Karpas-422 (cell line): Measurements from ENCODE around the gene METTL4. TPM values are rescaled to one million over a fixed set of nuclear protein-coding genes. Genes with fewer than 3 reads are reported as not detected.

ENCODE experiments used
- DNase-seq: peaks from one replicate; pipeline ENCODE4 v3.0.0-alpha.2; 2015
- H2AFZ ChIP-seq: fragments of 200-600 bp; sonication (generic); 2 replicates; pipeline ENCODE4 v1.6.1; 2014; ENCODE audit warnings: antibody characterized with exemption, low read length, mixed read lengths
- H3K27ac ChIP-seq: fragments of 200-600 bp; sonication (generic); 2 replicates; pipeline ENCODE4 v1.5.1; 2014; ENCODE audit warnings: mild to moderate bottlenecking, low read length, moderate library complexity
- H3K27me3 ChIP-seq: fragments of 200-600 bp; sonication (generic); 2 replicates; pipeline ENCODE4 v1.6.1; 2014; ENCODE audit warnings: low read length, mixed read lengths
- H3K36me3 ChIP-seq: fragments of 200-600 bp; sonication (generic); 2 replicates; pipeline ENCODE4 v1.6.1; 2014; ENCODE audit warnings: low read length, mixed read lengths; ENCODE audit not compliant: insufficient read depth
- H3K4me1 ChIP-seq: fragments of 200-600 bp; sonication (generic); 2 replicates; pipeline ENCODE4 v1.6.1; 2014; ENCODE audit warnings: mild to moderate bottlenecking, low read length, mixed read lengths
- H3K4me2 ChIP-seq: fragments of 200-600 bp; sonication (generic); 2 replicates; pipeline ENCODE4 v1.6.1; 2014; ENCODE audit warnings: low read length, low read depth, mild to moderate bottlenecking; ENCODE audit not compliant: poor library complexity, severe bottlenecking
- H3K4me3 ChIP-seq: fragments of 200-600 bp; sonication (generic); 2 replicates; pipeline ENCODE4 v1.5.1; 2014; ENCODE audit warnings: mild to moderate bottlenecking, antibody characterized with exemption, low read length, mixed read lengths
- H3K79me2 ChIP-seq: fragments of 200-600 bp; sonication (generic); 2 replicates; pipeline ENCODE4 v1.6.1; 2014; ENCODE audit warnings: mild to moderate bottlenecking, low read length, mixed read lengths
- H3K9ac ChIP-seq: fragments of 200-600 bp; sonication (generic); 2 replicates; pipeline ENCODE4 v1.6.0; 2014; ENCODE audit warnings: low read length
- H3K9me2 ChIP-seq: fragments of 200-600 bp; sonication (generic), shearing (Covaris generic); replicated peaks from 2 replicates; pipeline ENCODE4 v1.6.0; 2014; ENCODE audit warnings: mild to moderate bottlenecking, low read length, moderate library complexity; ENCODE audit not compliant: insufficient read depth
- H3K9me3 ChIP-seq: fragments of 300-700, 200-600 bp; sonication (generic); 2 replicates; pipeline ENCODE4 v1.6.1; 2014; ENCODE audit warnings: low read length, mixed read lengths
- H4K20me1 ChIP-seq: fragments of 200-600 bp; sonication (generic); 2 replicates; pipeline ENCODE4 v1.6.1; 2014; ENCODE audit warnings: mild to moderate bottlenecking, antibody characterized with exemption, low read length, low read depth; ENCODE audit not compliant: insufficient read depth
- total RNA-seq: library from RNA; depleted of rRNA; stranded (reverse); fragments of >200 nt; shearing (Covaris generic); gene quantifications from 2 replicates; pipeline ENCODE4 v1.2.3, GENCODE V29; 2014; ENCODE audit warnings: low replicate concordance

The METTL4 gene
- total RNA-seq, 1 experiment from 2014 or later, result 15.8 TPM

- no peaks in the 10 kb centered on the region for H3K9me3 ChIP-seq
- H3K79me2 ChIP-seq, result peaks cover 90% of the 10 kb centered on the region
- H3K9me2 ChIP-seq, result no peaks in the 10 kb centered on the region
- H3K27ac ChIP-seq, result peak overlapping the region; percentile 79
- peak overlapping the region; percentile 86 for H3K9ac ChIP-seq
- H3K4me1 ChIP-seq, result peaks cover 33% of the 10 kb centered on the region
- peaks cover 30% of the 10 kb centered on the region; the same call in 1 of the 2 replicates for H3K36me3 ChIP-seq
- peak; percentile 64 for DNase-seq
- H2AFZ ChIP-seq, result no peak overlapping the region
- H3K27me3 ChIP-seq, result no peaks in the 10 kb centered on the region
- H3K4me2 ChIP-seq, result peak overlapping the region; percentile 87
- peak overlapping the region; percentile 86 for H3K4me3 ChIP-seq
- no peaks in the 10 kb centered on the region for H4K20me1 ChIP-seq
These were observed 865 bp upstream of the METTL4 start for GRCh38 chr18:2572171-2572569.

GRCh38 chr18:2570772-2571199 is 519 bp downstream of the METTL4 start:
- Histone ChIP-seq H3K27ac (peak overlapping the region; percentile 79), H2AFZ (peak overlapping the region; percentile 87), H3K9me3 (no peaks in the 10 kb centered on the region), H3K9me2 (no peaks in the 10 kb centered on the region), H3K9ac (peak overlapping the region; percentile 86), H3K36me3 (peaks cover 24% of the 10 kb centered on the region; the same call in 1 of the 2 replicates), H3K27me3 (no peaks in the 10 kb centered on the region), H4K20me1 (no peaks in the 10 kb centered on the region), H3K4me2 (peak overlapping the region; percentile 87), H3K4me1 (peaks cover 33% of the 10 kb centered on the region), H3K4me3 (peak overlapping the region; percentile 86), H3K79me2 (peaks cover 84% of the 10 kb centered on the region)
- peak; percentile 72 for DNase-seq

GRCh38 chr18:2569338-2570207 is 1.7 kb downstream of the METTL4 start:
- Histone ChIP-seq H3K79me2 (peaks cover 77% of the 10 kb centered on the region), H3K27ac (peak overlapping the region; percentile 79), H3K27me3 (no peaks in the 10 kb centered on the region), H3K9me2 (no peaks in the 10 kb centered on the region), H4K20me1 (no peaks in the 10 kb centered on the region), H3K36me3 (peaks cover 12% of the 10 kb centered on the region; the same call in 1 of the 2 replicates), H3K9ac (peak overlapping the region; percentile 86), H3K4me1 (peaks cover 33% of the 10 kb centered on the region), H2AFZ (no peak overlapping the region), H3K9me3 (no peaks in the 10 kb centered on the region), H3K4me2 (peak overlapping the region; percentile 87), H3K4me3 (peak overlapping the region; percentile 86)
- no peak for DNase-seq

GRCh38 chr18:2568605-2569004 is 2.7 kb downstream of the METTL4 start:
- Histone ChIP-seq H3K27me3 (no peaks in the 10 kb centered on the region), H3K9ac (no peak overlapping the region), H3K36me3 (peaks cover 10% of the 10 kb centered on the region; the same call in 1 of the 2 replicates), H2AFZ (no peak overlapping the region), H3K4me3 (no peak overlapping the region), H3K4me2 (no peak overlapping the region), H4K20me1 (no peaks in the 10 kb centered on the region), H3K4me1 (peaks cover 26% of the 10 kb centered on the region), H3K9me2 (no peaks in the 10 kb centered on the region), H3K79me2 (peaks cover 67% of the 10 kb centered on the region), H3K9me3 (no peaks in the 10 kb centered on the region), H3K27ac (no peak overlapping the region)
- no peak for DNase-seq

GRCh38 chr18:2568129-2568528 is 3.2 kb downstream of the METTL4 start:
- no peak overlapping the region for H2AFZ ChIP-seq
- no peak overlapping the region for H3K9ac ChIP-seq
- peaks cover 22% of the 10 kb centered on the region for H3K4me1 ChIP-seq
- no peaks in the 10 kb centered on the region for H3K27me3 ChIP-seq
- no peak overlapping the region for H3K4me2 ChIP-seq
- DNase-seq, result no peak
- H3K9me2 ChIP-seq, result no peaks in the 10 kb centered on the region
- H3K79me2 ChIP-seq, result peaks cover 62% of the 10 kb centered on the region
- H3K4me3 ChIP-seq, result no peak overlapping the region
- no peaks in the 10 kb centered on the region for H4K20me1 ChIP-seq
- no peak overlapping the region for H3K27ac ChIP-seq
- H3K36me3 ChIP-seq, result peaks cover 6% of the 10 kb centered on the region; the same call in 1 of the 2 replicates
- no peaks in the 10 kb centered on the region for H3K9me3 ChIP-seq

GRCh38 chr18:2564373-2564772 is 6.9 kb downstream of the METTL4 start:
- Histone ChIP-seq H3K9ac (no peak overlapping the region), H3K79me2 (peaks cover 27% of the 10 kb centered on the region), H3K4me1 (peaks cover 7% of the 10 kb centered on the region), H3K27me3 (no peaks in the 10 kb centered on the region), H3K4me2 (no peak overlapping the region), H3K9me3 (no peaks in the 10 kb centered on the region), H3K36me3 (peaks cover 6% of the 10 kb centered on the region; the same call in 1 of the 2 replicates), H3K4me3 (no peak overlapping the region), H3K9me2 (no peaks in the 10 kb centered on the region), H3K27ac (no peak overlapping the region), H4K20me1 (no peaks in the 10 kb centered on the region), H2AFZ (no peak overlapping the region)
- peak; percentile 14 for DNase-seq

GRCh38 chr18:2559249-2559648 is 12.1 kb downstream of the METTL4 start:
- H3K79me2 ChIP-seq, result no peaks in the 10 kb centered on the region
- no peak overlapping the region for H3K4me3 ChIP-seq
- H3K27ac ChIP-seq, result no peak overlapping the region
- H3K27me3 ChIP-seq, result no peaks in the 10 kb centered on the region
- H4K20me1 ChIP-seq, result no peaks in the 10 kb centered on the region
- no peaks in the 10 kb centered on the region; the same call in 1 of the 2 replicates for H3K36me3 ChIP-seq
- no peaks in the 10 kb centered on the region for H3K9me3 ChIP-seq
- H3K9ac ChIP-seq, result no peak overlapping the region
- no peaks in the 10 kb centered on the region for H3K9me2 ChIP-seq
- H3K4me2 ChIP-seq, result no peak overlapping the region
- no peak overlapping the region for H2AFZ ChIP-seq
- peaks cover 6% of the 10 kb centered on the region for H3K4me1 ChIP-seq
- no peak for DNase-seq

GRCh38 chr18:2557536-2557935 is 13.8 kb downstream of the METTL4 start:
- H3K4me2 ChIP-seq, result no peak overlapping the region
- no peaks in the 10 kb centered on the region for H3K27me3 ChIP-seq
- no peak overlapping the region for H3K9ac ChIP-seq
- H3K9me2 ChIP-seq, result no peaks in the 10 kb centered on the region
- no peak overlapping the region for H3K4me3 ChIP-seq
- H3K36me3 ChIP-seq, result no peaks in the 10 kb centered on the region
- no peaks in the 10 kb centered on the region for H3K79me2 ChIP-seq
- DNase-seq, result no peak
- no peak overlapping the region for H3K27ac ChIP-seq
- H4K20me1 ChIP-seq, result no peaks in the 10 kb centered on the region
- peaks cover 6% of the 10 kb centered on the region for H3K4me1 ChIP-seq
- no peak overlapping the region for H2AFZ ChIP-seq
- no peaks in the 10 kb centered on the region for H3K9me3 ChIP-seq
